Fibroblast of pulmonary artery (primary cell): ENCODE results near the gene FNDC4.

ENCODE experiments used
- DNase-seq: peaks from one replicate; pipeline ENCODE4 v3.0.0-alpha.2; 2010; ENCODE audit warnings: low read depth
- H3K4me3 ChIP-seq: replicated peaks from 2 replicates; pipeline ENCODE4 v1.5.1; 2011; ENCODE audit warnings: low read depth, mild to moderate bottlenecking, control low read depth, low read length, moderate library complexity
- CTCF ChIP-seq: IDR thresholded peaks from 2 replicates; pipeline ENCODE4 v1.5.1; 2011; ENCODE audit warnings: mild to moderate bottlenecking, control low read depth, low read length, inconsistent platforms; ENCODE audit errors: missing control alignments

FNDC4 gene

GRCh38 chr2:27445155-27445554 lies 49.8 kb downstream of the FNDC4 start:
- no peak for DNase-seq
- H3K4me3 ChIP-seq, result no peak overlapping the region
- no peak for TF ChIP-seq CTCF

GRCh38 chr2:27442920-27443282 lies 52.1 kb downstream of the FNDC4 start:
- TF ChIP-seq CTCF, result no peak
- no peak overlapping the region for H3K4me3 ChIP-seq

GRCh38 chr2:27441958-27442919 lies 52.8 kb downstream of the FNDC4 start, which contains the start of gene KRTCAP3:
KRTCAP3 (plus strand) TSS chr2:27442381; CDS start chr2:27442413, 32 bp downstream.
- no peak for TF ChIP-seq CTCF
- no peak within 1 kb of the TSS for H3K4me3 ChIP-seq
- DNase-seq, result no peak

More at GRCh38 chr2:27442920-27443282, 52.1 kb downstream of the FNDC4 start:
- DNase-seq, result no peak
